ENCODE results near the gene GRK4. TPM values are rescaled to one million over a fixed set of nuclear protein-coding genes. Genes with fewer than 3 reads are reported as not detected.

GRK4 gene
- total RNA-seq, 5 donors from 2014 or later (not counting 1 experiment from before 2014, with no cell fraction given), result 1.8 to 4.8 (median 2.5) TPM

DNA sequence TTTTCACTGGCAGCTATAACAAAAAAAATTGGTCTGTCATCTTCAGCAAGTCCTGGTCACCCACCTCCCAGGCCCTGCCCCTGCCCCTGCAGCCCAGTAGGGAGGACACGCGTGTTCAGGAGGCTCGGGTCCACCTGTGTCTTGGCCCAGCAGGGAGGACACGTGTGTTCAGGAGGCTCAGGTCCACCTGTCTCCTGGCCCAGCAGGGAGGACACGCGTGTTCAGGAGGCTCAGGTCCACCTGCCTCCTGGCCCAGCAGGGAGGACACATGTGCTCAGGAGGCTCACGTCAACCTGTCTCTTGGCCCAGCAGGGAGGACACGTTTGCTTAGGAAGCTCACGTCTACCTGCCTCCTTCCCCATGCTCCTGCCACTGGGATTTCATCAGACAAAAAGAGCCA lies 66.1 kb downstream of the GRK4 start:
- Mint-ChIP-seq H3K36me3 (no peaks in the 10 kb centered on the region), H3K27me3 (peaks cover 0 to 2% of the 10 kb centered on the region in 2 donors), H3K4me1 (no peaks in the 10 kb centered on the region), H3K27ac (no peak overlapping the region), H3K9me3 (no peaks in the 10 kb centered on the region), H3K4me3 (no peak overlapping the region)
- ATAC-seq (replicated peaks in 1 of 4) (no peak), DNase-seq (no peak)
- no peak overlapping the region for H3K4me3 ChIP-seq (ENCODE audit: control insufficient read depth in 1 of 2, extremely low read depth in 1 of 2, low read length in 1 of 2)
- H3K27ac ChIP-seq (ENCODE audit: low read length), result no peak overlapping the region
- CTCF ChIA-PET, result no interaction called here
- POLR2A ChIA-PET, result no interaction called here
- H3K27me3 ChIP-seq (replicated peaks in 1 of 2; ENCODE audit: control insufficient read depth in 2 of 2, extremely low read depth in 1 of 2, insufficient read depth in 2 of 2, low read length in 1 of 2), result peaks cover 0 to 33% of the 10 kb centered on the region in 2 experiments
- H3K36me3 ChIP-seq (ENCODE audit: control insufficient read depth in 2 of 2, extremely low read depth in 1 of 2, insufficient read depth in 1 of 2, low read length in 1 of 2), result no peaks in the 10 kb centered on the region
- 91% methylated on average over 6 of the region's 9 CpGs for WGBS (ENCODE audit: insufficient coverage)
- no peaks in the 10 kb centered on the region for H3K4me1 ChIP-seq (ENCODE audit: control insufficient read depth in 1 of 2, extremely low read depth in 1 of 2, insufficient read depth in 2 of 2, low read length in 2 of 2)
- no peaks in the 10 kb centered on the region for H3K9me3 ChIP-seq

DNA sequence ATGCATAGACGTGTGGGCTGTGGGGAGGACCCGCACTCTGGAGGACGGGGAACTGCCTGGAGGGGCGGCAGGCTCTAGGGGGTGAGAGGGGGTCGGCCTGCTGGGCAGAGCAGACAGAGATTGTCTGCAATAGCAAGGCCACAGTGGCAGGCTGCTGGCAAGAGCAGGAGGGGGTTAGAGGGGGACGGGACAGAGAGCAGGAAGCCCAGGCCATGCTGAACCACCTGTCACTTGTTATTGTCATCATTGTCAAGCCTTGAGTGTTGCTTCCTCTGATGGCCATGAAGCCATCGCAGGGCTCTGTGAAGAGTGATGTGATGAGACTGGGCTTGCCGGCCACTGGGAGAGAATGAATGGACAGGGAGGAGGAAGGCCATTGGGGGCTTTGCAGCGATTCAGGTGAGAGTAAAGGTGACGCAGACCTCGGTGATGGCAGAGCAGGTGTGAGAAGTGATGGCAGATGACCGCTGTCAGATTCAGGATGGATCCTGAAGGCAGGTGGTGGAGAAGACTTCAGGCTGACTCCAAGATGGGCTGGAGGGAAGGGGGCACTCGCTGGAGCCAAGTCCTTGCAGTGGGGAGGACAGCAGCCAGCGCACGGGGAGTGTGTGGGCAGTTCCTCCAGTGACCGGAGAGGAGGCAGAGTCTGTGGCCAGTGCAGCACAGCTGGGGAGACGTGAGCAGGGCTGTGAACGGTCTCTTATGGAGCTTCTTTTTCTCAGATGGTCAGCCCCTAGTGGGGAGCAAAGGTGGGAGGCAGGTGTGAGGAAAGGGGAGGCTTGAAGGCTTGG lies 67.4 kb downstream of the GRK4 start:
- ChIA-PET POLR2A (interaction anchor here in 1 of 2 donors (0.5 kb wide), 1 partner anchor 16 kb away, joined by 7 read pairs; no protein-coding TSS in a partner anchor), CTCF (no interaction called here)
- DNase-seq (no peak), ATAC-seq (replicated peaks in 1 of 4) (no peak)
- Histone ChIP-seq H3K36me3 (ENCODE audit: control insufficient read depth in 2 of 2, extremely low read depth in 1 of 2, insufficient read depth in 1 of 2, low read length in 1 of 2) (no peaks in the 10 kb centered on the region), H3K4me3 (ENCODE audit: control insufficient read depth in 1 of 2, extremely low read depth in 1 of 2, low read length in 1 of 2) (no peak overlapping the region), H3K27me3 (replicated peaks in 1 of 2; ENCODE audit: control insufficient read depth in 2 of 2, extremely low read depth in 1 of 2, insufficient read depth in 2 of 2, low read length in 1 of 2) (peaks cover 0 to 36% of the 10 kb centered on the region in 2 experiments), H3K9me3 (no peaks in the 10 kb centered on the region), H3K27ac (ENCODE audit: low read length) (no peak overlapping the region), H3K4me1 (ENCODE audit: control insufficient read depth in 1 of 2, extremely low read depth in 1 of 2, insufficient read depth in 2 of 2, low read length in 2 of 2) (no peaks in the 10 kb centered on the region)
- Mint-ChIP-seq H3K9me3 (no peaks in the 10 kb centered on the region), H3K27ac (no peak overlapping the region), H3K27me3 (peaks cover 0 to 2% of the 10 kb centered on the region in 2 donors), H3K4me1 (no peaks in the 10 kb centered on the region), H3K36me3 (no peaks in the 10 kb centered on the region), H3K4me3 (no peak overlapping the region)
- 81% methylated on average over 16 of the region's 18 CpGs for WGBS (ENCODE audit: insufficient coverage)

DNA sequence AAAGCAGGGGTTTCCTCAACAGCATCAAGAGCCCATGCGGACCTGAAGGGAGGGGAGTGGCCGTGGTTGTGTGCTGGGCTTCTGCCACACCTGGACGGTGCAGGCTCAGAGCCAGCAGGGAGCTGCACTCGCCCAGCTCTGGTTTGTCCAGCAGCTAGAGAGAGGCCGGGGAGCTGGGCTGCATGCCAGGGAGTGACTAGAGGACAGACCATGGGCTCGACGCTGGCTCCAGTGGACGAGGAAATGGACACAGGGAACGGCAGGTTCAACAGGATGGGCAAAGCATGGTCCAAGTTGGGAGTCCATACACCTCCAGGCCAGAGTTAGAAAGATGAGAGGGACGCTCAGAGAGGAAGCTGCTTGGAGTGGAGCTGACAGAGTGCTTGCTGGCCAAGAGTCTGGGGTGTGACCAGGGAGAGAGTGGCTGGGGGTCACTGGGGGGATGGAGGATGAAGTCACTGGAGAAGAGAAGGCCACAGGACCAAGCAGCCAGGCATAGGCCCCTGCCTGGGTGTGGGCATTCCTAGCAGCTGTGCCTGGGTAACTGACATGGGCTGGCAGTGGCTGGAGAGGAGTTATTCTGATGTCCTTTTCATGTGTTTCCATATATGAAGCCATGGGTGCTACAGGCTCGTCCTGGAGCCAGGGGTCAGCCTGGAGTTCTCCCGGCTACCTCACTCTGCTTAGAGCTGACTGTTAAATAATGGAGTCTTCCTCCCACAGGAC lies 68.1 kb downstream of the GRK4 start:
- 87% methylated on average over 10 of the region's 12 CpGs for WGBS (ENCODE audit: insufficient coverage)
- Histone ChIP-seq H3K27ac (ENCODE audit: low read length) (no peak overlapping the region), H3K27me3 (replicated peaks in 1 of 2; ENCODE audit: control insufficient read depth in 2 of 2, extremely low read depth in 1 of 2, insufficient read depth in 2 of 2, low read length in 1 of 2) (peaks cover 0 to 42% of the 10 kb centered on the region in 2 experiments), H3K36me3 (ENCODE audit: control insufficient read depth in 2 of 2, extremely low read depth in 1 of 2, insufficient read depth in 1 of 2, low read length in 1 of 2) (no peaks in the 10 kb centered on the region), H3K9me3 (no peaks in the 10 kb centered on the region), H3K4me1 (ENCODE audit: control insufficient read depth in 1 of 2, extremely low read depth in 1 of 2, insufficient read depth in 2 of 2, low read length in 2 of 2) (no peaks in the 10 kb centered on the region), H3K4me3 (ENCODE audit: control insufficient read depth in 1 of 2, extremely low read depth in 1 of 2, low read length in 1 of 2) (no peak overlapping the region)
- Mint-ChIP-seq H3K27me3 (peaks cover 0 to 2% of the 10 kb centered on the region in 2 donors), H3K27ac (no peak overlapping the region), H3K9me3 (no peaks in the 10 kb centered on the region), H3K4me1 (no peaks in the 10 kb centered on the region), H3K36me3 (no peaks in the 10 kb centered on the region), H3K4me3 (no peak overlapping the region)
- CTCF ChIA-PET, result interaction anchor here in 1 of 2 donors (1.0 kb wide), 1 partner anchor 22 kb away, joined by 4 read pairs; no protein-coding TSS in a partner anchor
- ATAC-seq (replicated peaks in 1 of 4), result no peak
- POLR2A ChIA-PET, result interaction anchor here in 1 of 2 donors (0.7 kb wide), 1 partner anchor 133 kb away, joined by 3 read pairs; no protein-coding TSS in a partner anchor
- no peak for DNase-seq

DNA sequence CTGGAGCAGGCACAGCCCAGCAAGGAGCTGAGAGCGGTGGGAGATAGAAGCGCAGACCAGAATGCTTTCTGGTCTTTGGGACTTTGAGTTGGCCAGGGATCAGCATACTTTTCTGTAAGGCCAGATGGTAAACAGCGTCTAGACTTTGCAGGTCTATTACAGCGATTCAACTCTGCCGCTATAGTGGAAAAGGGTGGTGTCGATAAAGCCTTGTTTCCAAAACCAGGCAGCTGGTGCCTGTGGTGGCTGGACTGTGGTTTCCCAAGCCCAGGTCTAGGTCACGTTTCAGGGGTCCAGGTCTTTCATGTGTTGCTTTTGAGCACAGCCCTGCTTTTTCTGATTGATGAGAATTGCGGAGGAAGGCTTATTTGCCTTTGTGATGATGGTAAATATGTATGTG lies 70.9 kb downstream of the GRK4 start:
- H3K9me3 ChIP-seq, result no peaks in the 10 kb centered on the region
- Mint-ChIP-seq H3K27me3 (peaks cover 0 to 9% of the 10 kb centered on the region in 2 donors), H3K9me3 (no peaks in the 10 kb centered on the region), H3K27ac (no peak overlapping the region), H3K36me3 (no peaks in the 10 kb centered on the region), H3K4me1 (peaks cover 17 to 22% (median 19%) of the 10 kb centered on the region in 3 donors), H3K4me3 (no peak overlapping the region)
- no peak for ATAC-seq (replicated peaks in 1 of 4)
- peaks cover 3 to 18% of the 10 kb centered on the region in 2 experiments for H3K4me1 ChIP-seq (ENCODE audit: control insufficient read depth in 1 of 2, extremely low read depth in 1 of 2, insufficient read depth in 2 of 2, low read length in 2 of 2)
- ChIA-PET POLR2A (no interaction called here), CTCF (no interaction called here)
- 80% methylated on average over 7 of the region's 8 CpGs for WGBS (ENCODE audit: insufficient coverage)
- H3K4me3 ChIP-seq (ENCODE audit: control insufficient read depth in 1 of 2, extremely low read depth in 1 of 2, low read length in 1 of 2), result no peak overlapping the region
- DNase-seq, result no peak
- no peaks in the 10 kb centered on the region for H3K36me3 ChIP-seq (ENCODE audit: control insufficient read depth in 2 of 2, extremely low read depth in 1 of 2, insufficient read depth in 1 of 2, low read length in 1 of 2)
- H3K27me3 ChIP-seq (replicated peaks in 1 of 2; ENCODE audit: control insufficient read depth in 2 of 2, extremely low read depth in 1 of 2, insufficient read depth in 2 of 2, low read length in 1 of 2), result peaks cover 0 to 53% of the 10 kb centered on the region in 2 experiments
- H3K27ac ChIP-seq (ENCODE audit: low read length), result no peak overlapping the region

DNA sequence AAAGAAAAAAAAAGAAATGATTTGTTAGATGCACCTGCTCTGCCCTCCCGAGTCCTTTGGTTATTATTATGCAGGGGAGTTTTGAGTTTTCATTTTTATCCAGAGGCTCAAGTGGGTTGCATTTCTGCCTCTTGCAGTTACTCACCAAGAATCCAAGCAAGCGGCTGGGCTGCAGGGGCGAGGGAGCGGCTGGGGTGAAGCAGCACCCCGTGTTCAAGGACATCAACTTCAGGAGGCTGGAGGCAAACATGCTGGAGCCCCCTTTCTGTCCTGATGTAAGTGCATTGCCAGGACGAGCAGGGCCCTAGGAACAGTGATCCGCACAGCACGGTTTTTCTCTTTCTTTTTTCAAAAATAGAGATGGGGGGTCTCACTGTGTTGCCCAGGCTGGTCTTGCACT lies 71.9 kb downstream of the GRK4 start:
- H3K36me3 ChIP-seq (ENCODE audit: control insufficient read depth in 2 of 2, extremely low read depth in 1 of 2, insufficient read depth in 1 of 2, low read length in 1 of 2), result no peaks in the 10 kb centered on the region
- no peak overlapping the region for H3K4me3 ChIP-seq (ENCODE audit: control insufficient read depth in 1 of 2, extremely low read depth in 1 of 2, low read length in 1 of 2)
- peaks cover 3 to 18% of the 10 kb centered on the region in 2 experiments for H3K4me1 ChIP-seq (ENCODE audit: control insufficient read depth in 1 of 2, extremely low read depth in 1 of 2, insufficient read depth in 2 of 2, low read length in 2 of 2)
- Mint-ChIP-seq H3K36me3 (no peaks in the 10 kb centered on the region), H3K4me3 (no peak overlapping the region), H3K9me3 (no peaks in the 10 kb centered on the region), H3K27me3 (peaks cover 0 to 7% of the 10 kb centered on the region in 2 donors), H3K27ac (no peak overlapping the region), H3K4me1 (peaks cover 17 to 22% (median 19%) of the 10 kb centered on the region in 3 donors)
- ChIA-PET CTCF (interaction anchor here in 1 of 2 donors (0.6 kb wide), 1 partner anchor 255 kb away, joined by 6 read pairs; no protein-coding TSS in a partner anchor), POLR2A (no interaction called here)
- no peak for ATAC-seq (replicated peaks in 1 of 4)
- DNase-seq, result no peak
- no peak overlapping the region for H3K27ac ChIP-seq (ENCODE audit: low read length)
- WGBS (ENCODE audit: insufficient coverage), result 76% methylated on average over 7 of the region's 8 CpGs
- H3K9me3 ChIP-seq, result no peaks in the 10 kb centered on the region
- peaks cover 0 to 46% of the 10 kb centered on the region in 2 experiments for H3K27me3 ChIP-seq (replicated peaks in 1 of 2; ENCODE audit: control insufficient read depth in 2 of 2, extremely low read depth in 1 of 2, insufficient read depth in 2 of 2, low read length in 1 of 2)

DNA sequence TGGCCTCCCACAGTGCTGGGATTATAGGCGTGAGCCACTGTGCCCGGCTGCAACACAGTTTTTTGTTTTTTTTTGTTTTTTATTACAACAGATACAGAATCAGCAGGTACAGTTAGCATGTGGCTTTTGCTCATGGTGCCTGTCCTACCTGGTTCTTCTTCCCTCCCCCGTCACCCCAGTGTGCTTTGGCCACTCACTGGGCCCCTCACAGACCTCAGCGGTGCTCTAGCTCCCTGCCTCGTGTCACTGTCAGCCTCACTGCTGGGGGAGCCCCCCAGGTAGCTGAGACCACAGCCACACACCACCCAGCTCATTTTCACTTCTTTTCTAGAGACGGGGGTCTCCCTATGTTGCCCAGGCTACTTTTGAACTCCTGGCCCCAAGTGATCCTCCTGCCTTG lies 72.3 kb downstream of the GRK4 start:
- ATAC-seq (replicated peaks in 1 of 4) (no peak), DNase-seq (no peak)
- WGBS (ENCODE audit: insufficient coverage), result 56% methylated on average over 4 of the region's 6 CpGs
- Histone ChIP-seq H3K27me3 (replicated peaks in 1 of 2; ENCODE audit: control insufficient read depth in 2 of 2, extremely low read depth in 1 of 2, insufficient read depth in 2 of 2, low read length in 1 of 2) (peaks cover 0 to 45% of the 10 kb centered on the region in 2 experiments), H3K4me3 (ENCODE audit: control insufficient read depth in 1 of 2, extremely low read depth in 1 of 2, low read length in 1 of 2) (no peak overlapping the region), H3K27ac (ENCODE audit: low read length) (no peak overlapping the region), H3K36me3 (ENCODE audit: control insufficient read depth in 2 of 2, extremely low read depth in 1 of 2, insufficient read depth in 1 of 2, low read length in 1 of 2) (no peaks in the 10 kb centered on the region), H3K9me3 (no peaks in the 10 kb centered on the region), H3K4me1 (ENCODE audit: control insufficient read depth in 1 of 2, extremely low read depth in 1 of 2, insufficient read depth in 2 of 2, low read length in 2 of 2) (peaks cover 3 to 21% of the 10 kb centered on the region in 2 experiments)
- CTCF ChIA-PET, result no interaction called here
- Mint-ChIP-seq H3K36me3 (no peaks in the 10 kb centered on the region), H3K4me1 (peaks cover 21 to 22% (median 22%) of the 10 kb centered on the region in 3 donors), H3K9me3 (no peaks in the 10 kb centered on the region), H3K27me3 (peaks cover 0 to 7% of the 10 kb centered on the region in 2 donors), H3K27ac (no peak overlapping the region), H3K4me3 (no peak overlapping the region)
- POLR2A ChIA-PET, result no interaction called here
